CD4-positive, alpha-beta T cell treated with Interleukin-10 for 1 hour (primary cell): ENCODE measurements around the gene PRKAB1.
"Not testable (repeated sequence)": the region's sequence is repeated elsewhere in the genome, so short reads cannot be mapped to it uniquely, and the experiment has no call there.

Source experiments
- DNase-seq: peaks from one replicate; pipeline ENCODE4 v3.0.0-alpha.2; 2020

The PRKAB1 gene

GRCh38 chr12:119685375-119685774 lies 17.4 kb downstream of the PRKAB1 start:
- DNase-seq: no peak

DNA sequence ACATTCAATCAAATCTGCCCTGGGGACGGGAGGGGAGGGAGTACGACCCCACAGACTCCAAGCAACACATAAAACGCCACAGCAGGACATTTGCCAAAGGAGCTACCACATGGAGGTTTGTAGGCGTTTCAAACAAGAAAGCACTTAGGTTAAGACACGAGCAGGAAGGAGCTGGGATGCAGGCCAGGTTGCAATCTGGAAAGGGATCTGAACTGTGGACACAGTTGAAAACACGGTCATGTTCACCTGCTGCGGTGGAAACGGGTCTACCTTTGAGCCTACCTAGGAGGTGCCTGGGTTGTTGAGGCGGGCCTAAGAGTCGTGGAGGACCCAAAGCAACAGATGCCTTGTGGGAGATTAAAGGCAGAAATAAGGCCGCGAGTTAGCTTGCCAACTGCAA lies 18.4 kb downstream of the PRKAB1 start:
- no peak for DNase-seq

GRCh38 chr12:119686776-119687175 lies 18.8 kb downstream of the PRKAB1 start:
- DNase-seq: no peak

DNA sequence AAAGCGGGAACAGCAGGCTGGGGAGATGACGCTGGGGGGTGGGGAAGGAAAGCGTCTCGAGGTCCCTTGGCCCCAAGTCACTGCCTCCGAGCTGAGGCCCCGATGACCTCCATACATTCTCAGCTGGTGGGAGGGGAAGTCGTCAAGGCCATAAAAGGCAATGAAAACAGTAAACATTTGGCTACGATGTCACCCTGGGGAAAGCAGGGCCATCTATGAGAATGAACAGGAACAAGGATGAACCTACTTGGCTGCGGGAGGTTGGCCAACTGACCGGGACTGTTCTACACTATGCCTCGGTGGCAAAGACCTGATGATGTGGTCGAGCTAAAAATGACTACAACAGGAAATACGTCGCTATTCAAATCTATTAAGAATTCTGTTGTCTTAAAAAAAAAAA lies 19.5 kb downstream of the PRKAB1 start:
- DNase-seq: no peak

DNA sequence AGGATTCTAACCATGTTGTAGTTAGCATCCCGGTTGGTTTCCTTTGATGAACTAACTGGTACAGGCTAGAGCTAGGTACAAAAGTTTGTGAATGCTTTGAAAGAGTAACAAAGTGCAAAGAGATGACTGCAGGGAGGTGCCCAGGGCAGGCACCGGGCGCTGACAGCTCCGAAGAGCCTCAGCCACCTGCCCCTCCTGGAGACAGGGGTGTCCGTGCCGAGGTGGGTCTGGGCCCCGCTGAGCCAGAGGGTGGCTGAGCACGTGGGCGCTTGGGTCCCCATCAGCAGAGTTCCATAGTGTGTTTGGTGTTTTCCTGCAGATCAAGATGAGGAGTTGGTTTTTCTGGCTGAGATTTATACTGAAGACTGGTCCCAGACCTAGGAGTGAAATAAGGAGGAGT lies 19.9 kb downstream of the PRKAB1 start:
- no peak for DNase-seq

DNA sequence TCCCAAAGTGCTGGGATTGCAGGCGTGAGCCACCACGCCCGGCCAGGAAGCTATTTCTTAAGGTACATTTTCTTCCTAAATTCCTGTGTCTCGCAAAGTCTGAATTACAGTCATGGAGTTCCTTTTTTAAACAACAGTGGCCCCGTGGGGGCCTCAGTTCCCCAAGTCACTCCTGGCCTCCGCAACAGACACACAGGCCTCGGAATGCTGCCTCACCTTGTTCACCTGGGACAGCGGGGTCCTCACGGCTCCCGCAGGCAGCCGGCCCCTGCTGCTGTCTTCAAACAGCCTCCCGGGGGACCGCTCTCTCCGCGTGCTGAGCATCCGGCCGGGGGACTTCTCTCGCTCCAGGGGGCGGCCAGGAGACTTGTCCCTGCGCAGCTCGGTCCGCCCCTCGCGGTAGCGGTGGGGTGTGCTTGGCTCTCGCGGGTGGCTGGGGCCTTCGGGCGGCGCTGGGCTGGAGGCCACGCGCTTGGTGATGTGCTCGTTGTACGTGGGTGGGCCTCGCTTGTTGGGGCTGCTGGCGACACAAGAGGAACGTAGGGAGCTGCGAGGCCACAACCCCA lies 22.1 kb downstream of the PRKAB1 start:
- DNase-seq: no peak

GRCh38 chr12:119691202-119691810 lies 23.4 kb downstream of the PRKAB1 start:
- no peak for DNase-seq

GRCh38 chr12:119692410-119692809 lies 24.5 kb downstream of the PRKAB1 start:
- no peak for DNase-seq

DNA sequence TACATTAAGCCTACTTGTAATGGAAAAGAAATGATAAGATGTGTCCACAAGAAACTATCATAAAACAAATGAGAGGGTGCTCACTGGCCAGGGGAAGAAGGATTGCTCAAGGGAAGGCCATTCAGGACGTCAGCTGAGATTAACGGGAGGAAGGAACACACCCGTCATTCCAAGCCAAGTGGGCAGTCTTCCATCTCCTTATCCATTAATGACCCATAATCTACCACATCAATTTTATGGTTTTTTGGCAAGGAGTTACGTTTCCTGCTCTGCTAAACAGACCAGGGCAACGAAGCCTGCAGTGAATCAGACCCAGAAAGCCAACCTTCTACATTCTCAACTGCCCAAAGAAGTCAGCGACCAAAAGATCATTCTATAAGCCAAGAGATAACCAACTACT lies 25.1 kb downstream of the PRKAB1 start:
- no peak for DNase-seq

- no peak for DNase-seq
These were observed 25.6 kb downstream of the PRKAB1 start for GRCh38 chr12:119693511-119693910.

GRCh38 chr12:119694111-119694510 lies 26.2 kb downstream of the PRKAB1 start:
- DNase-seq: no peak

DNA sequence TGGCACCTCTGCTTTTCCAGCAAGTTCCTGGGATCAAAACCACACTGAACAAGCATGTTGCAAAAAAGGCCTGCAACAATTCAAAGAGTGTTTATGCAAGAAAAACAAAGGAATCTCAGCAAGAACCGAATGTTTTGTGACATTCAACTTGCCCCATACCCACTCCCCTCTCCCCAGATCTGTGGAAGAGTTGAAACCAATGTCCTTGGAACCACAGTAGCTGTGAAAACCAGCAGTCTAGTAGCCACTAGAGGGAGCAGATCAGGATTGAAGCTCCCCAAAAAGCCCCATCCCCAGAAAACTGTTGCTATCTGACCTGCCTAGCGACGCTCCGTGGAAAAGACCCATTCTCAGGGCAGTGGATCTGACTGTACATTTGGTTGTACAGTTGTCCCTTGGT lies 27.1 kb downstream of the PRKAB1 start:
- DNase-seq: no peak

DNA sequence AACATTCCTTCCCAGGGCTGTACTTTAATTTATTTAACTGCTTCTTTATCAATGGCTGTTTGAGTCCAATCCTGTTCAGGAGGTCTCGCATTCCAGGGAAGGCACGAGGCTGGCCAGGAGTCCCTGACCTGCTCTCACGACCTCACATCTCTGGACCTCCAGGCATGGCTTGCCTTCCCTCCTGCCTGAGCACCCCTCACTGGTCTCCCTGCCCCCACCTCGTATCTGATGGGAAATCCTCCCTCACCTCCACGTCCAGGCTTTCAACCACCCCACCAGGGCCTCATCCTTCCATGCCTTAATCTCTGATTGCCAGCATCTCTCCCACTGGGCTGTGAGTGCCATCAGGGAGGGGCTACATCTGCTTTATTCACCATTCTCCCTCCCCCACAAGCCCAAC lies 29.0 kb downstream of the PRKAB1 start:
- no peak for DNase-seq

GRCh38 chr12:119699199-119699760 lies 31.3 kb downstream of the PRKAB1 start:
- no peak for DNase-seq

- no peak for DNase-seq
These were observed 32.1 kb downstream of the PRKAB1 start for GRCh38 chr12:119700078-119700477.

- DNase-seq: no peak
These were observed 36.3 kb downstream of the PRKAB1 start for GRCh38 chr12:119704065-119704747.

DNA sequence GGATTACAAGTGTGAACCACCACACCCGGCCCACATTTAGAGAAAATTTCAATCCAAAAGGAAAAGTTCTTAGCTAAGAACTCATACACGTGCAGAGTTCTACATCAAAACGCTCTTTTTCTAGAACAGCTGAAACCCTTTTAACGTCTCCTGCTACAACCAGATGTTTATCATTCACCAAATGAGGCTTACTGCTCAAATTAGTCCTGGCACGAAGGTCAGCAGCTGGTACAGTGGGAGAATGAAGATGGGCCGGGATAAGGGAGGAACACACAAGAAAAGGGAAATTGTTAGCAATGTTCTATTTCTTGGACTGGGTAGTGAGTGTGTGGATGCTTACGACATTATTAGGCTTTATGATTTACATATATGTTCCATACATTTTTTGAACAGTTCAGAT lies 37.2 kb downstream of the PRKAB1 start:
- no peak for DNase-seq

DNA sequence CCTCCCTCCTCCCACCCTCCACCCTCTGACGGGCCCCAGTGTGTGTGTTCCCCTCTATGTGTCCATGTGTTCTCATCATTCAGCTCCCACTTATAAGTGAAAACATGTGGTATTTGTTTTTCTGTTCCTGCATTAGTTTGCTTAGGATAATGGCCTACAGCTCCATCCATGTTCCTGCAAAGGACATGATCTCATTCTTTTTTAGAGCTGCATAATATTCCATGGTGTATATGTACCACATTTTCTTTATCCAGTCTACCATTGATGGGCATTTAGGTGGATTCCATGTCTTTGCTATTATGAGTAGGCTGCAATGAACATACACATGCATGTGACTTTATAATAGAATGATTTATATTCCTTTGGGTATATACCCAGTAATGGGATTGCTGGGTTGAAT lies 38.5 kb downstream of the PRKAB1 start:
- DNase-seq: not testable (repeated sequence)

DNA sequence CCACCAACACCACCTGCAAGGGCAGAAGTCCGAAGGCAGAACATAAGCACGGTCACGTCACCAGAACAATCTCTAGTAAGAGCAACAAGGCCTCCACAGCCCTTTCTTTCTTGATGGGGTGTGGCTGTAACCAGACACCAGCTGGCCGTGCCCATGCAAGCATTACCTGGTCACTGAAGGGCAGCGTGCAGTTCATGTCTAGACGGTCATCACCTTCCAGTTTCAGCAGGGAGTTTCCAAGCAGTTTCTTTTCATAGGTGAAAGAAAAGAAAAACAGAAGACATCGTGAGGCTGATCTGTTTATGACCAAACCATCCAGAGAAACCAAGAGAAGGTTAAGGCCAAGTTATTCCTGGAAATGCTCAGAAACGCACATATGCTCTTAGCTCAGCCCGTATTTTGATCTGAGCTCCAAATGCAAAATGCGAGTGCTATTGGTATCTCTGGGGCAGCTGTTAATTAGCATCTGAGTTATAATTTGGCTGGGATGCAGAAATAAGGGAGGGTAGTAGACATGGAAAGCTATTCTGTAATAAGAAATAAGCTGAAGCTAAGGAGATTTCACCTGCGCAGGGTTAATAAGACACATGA lies 42.5 kb downstream of the PRKAB1 start:
- no peak for DNase-seq

DNA sequence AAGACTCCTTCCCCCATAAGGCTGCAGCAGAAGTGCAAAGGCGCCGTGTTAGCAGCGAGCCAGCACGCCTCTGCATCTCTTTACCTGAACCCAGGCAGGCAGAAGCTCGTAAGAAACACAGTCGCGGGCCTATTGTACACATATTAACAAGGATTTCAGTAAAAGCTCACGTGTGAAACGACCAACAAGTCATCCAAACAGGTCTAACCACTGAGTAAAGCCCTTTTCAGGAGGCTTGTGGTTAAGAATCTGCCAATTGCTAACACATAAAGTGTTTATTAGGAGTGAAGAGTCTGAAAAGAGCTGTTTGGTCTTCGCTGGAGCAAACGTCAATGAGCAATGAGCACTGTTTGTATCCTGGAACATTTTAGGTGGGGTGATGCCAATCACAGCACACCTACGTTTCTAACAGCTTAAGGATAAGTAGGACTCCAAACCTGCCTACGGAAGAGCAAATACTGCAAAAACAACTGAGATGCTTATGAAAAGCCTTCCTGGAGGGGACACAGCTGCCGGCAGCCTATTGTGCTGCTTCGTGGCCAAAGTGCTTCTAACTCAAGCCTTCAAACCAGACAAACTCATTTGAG lies 43.1 kb downstream of the PRKAB1 start:
- no peak for DNase-seq

GRCh38 chr12:119711693-119712092 lies 43.8 kb downstream of the PRKAB1 start:
- no peak for DNase-seq

DNA sequence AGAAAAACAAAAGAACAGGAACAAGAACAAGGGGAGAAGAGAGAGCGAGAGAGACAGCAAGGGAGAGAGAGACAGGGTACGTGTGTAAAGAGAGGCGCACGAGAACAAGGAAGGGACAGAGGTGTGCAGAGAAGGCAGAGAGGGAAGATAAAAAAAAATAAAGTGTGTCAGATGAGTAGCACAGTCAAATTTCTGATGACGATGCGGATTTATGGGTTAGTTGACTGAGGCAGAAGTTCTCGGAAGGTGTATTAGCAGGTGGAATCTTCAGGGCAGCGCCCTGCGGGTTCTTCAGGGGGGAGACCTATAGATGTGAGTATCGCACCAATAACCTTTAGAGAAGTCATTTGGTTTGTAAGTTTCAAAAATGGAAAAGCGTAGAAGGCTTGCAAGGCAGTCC lies 44.8 kb downstream of the PRKAB1 start:
- DNase-seq: no peak

DNA sequence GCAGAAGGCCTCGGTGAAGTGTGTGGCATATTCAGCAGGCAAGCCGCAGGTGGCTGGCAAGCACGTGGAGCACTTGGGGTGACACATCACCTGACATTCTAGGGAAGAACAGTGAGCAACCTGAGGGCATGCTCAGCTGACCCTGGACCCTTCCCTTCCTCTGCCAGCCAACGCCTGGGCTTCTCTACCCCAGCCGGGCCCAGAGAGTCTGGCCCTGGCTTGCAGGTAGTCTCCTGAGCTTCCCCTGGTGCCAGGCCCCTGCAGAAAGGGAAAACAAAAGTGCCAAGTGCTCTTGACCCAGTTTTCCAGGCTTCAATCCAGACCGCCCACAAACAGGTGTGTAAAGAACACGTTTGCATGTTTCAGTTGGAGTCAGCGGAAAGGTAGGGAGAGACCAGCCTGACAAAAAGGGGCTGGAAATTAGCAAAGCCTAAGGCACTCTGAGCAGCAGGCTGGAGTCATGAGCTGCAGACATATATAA lies 45.7 kb downstream of the PRKAB1 start:
- no peak for DNase-seq
